Stimulated activated CD4-positive, alpha-beta T cell treated with anti-CD3 and anti-CD28 coated beads, Interleukin-4, amount 100 ng/mL, for 1 hour (primary cell): ENCODE measurements around the gene GABRG3.
"Not testable (repeated sequence)": the region's sequence is repeated elsewhere in the genome, so short reads cannot be mapped to it uniquely, and the experiment has no call there.

ENCODE experiments used
- DNase-seq: peaks from one replicate; pipeline ENCODE4 v3.0.0-alpha.2; 2020

GABRG3 gene

DNA sequence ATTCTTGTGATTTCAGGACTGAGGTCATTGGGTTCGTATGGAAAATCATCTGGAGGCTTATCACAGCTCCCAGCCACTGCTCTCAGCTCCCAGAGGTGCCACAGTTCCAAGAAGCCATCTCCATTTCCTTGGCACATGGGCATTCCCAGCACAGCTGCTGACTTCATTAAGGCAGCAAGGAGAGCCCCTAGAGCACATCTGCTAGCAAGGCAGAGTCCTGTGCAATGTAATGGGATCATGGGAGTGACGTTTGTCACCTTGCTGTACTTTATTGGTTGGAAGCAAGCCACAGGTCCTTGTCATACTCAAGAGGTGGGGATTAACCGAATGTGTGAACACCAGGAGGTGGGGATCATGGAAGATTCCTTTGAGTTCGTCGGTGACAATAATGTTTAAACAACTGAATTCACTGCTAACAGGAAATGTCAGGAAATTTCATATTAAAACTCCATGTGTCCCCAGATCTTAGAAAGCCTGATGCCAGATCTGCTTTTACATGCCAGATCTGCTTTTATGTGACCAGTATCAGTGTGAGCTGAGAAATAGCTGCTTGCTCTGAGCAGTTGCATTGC lies 148.8 kb downstream of the GABRG3 start:
- no peak for DNase-seq

DNA sequence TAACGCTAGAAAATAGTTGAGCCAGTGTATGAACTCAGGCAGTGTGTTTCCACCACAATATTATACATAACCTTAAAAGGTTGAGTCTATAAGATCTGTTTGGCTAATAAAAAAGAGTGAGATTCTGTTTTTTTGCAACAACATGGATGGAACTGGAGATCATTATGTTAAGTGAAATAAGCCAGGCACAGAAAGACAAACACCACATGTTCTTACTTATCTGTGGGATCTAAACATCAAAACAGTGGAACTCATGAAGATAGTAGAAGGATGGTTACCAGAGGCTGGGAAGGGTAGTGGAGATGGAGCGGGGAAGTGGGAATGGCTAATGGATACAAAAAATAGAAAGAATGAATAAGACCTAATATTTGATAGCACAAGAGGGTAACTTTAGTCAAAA lies 150.7 kb downstream of the GABRG3 start:
- no peak for DNase-seq

DNA sequence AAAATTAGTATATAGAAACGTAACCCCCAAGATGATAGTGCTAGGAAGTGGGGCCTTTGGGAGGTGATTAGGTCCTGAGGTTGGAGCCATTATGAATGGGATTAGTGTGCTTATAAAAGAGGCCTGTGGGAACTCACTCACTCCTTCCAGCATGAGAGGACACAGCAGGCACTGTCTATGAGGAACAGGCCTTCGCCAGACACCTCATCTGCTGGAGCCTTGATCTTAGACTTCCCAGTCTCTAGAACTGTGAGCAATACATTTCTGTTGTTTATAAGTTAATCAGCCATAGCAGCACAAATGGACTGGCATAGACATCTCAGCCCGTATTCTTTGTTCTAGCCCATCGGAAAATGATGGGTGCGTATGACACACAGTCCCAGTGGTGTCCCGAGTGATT lies 152.3 kb downstream of the GABRG3 start:
- no peak for DNase-seq

DNA sequence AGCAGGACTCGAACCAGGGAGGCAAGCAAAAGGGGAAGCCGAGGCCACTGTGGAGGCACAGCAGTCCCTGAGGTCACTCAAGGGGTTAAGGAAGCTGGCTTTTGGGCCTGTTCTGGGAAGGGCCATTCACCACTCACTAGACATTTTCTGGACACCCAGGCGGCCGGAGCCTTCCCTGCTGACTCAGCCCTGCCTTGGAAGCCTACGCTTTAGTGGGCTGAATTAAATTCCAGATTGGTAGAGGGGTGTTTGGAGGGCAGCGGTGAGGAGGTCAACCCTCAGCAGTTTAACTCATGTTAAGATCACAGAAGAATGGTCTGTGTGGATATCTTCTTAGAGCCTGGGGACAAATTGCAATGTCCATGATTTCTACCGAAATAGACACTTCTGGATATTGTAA lies 152.8 kb downstream of the GABRG3 start:
- DNase-seq, result no peak

DNA sequence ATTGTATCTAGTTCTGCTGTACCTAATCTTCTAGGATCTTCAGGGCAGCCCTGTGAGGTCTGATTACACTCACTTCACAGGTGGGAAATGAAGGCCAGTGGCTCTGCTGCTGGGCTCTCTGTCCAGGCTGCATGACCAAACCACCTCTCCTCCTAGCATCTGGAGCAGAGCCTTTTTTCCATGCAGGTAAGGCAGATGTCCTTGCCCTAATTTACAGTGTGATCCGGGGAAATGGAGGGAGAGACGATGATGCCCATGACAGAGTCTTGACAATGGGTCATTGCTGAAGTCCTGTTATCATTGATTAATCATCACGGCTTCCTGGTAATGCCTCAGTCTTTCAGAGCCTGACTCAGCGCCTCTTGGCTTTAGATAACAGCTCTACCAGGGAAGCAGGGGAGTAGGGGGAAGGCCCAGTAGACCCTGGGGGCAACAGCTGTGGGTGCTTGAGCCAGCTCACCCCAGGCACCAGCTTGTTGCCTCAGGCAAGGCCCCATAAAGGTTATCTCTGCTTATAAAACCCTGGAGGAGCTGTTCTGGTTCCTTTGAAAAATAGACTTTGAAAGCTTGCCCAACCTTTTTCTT lies 153.4 kb downstream of the GABRG3 start:
- no peak for DNase-seq

DNA sequence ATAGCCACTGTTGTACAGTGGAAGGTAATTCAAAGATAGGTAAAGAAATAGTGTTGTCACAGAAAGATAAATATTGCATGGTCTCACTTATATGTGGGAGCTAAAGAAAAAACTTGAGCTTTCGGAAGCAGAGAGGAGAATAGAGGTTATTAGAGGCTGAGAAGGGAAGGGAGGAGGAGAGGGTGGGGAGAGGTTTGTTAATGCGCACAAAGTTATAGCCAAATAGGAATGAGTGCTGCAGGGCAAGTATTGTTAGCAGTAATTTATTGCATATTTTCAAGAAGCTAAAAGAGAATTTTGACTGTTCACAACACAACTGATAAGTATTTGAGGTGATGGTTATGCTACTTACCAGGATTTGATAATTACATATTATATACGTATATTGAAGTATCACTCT lies 154.2 kb downstream of the GABRG3 start:
- no peak for DNase-seq

DNA sequence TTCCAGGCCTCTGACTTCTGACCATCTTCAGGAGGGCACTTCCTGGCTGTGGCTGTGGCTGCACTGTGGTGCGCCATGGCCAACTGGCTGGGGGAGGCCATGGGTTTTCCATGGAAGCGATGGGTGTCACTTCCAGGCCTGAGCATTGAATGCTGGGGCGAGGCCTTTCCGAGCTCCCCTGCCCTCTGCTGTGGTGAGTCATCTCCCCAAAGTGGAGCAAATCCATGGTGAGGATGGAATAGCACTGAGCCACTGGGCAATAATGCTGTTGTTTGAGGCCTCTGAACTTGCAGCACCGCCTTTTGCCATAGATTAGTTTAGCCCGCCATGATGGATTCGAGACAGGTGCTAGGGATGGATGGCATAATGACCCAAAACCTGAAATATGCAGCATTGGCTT lies 155.5 kb downstream of the GABRG3 start:
- DNase-seq, result no peak

DNA sequence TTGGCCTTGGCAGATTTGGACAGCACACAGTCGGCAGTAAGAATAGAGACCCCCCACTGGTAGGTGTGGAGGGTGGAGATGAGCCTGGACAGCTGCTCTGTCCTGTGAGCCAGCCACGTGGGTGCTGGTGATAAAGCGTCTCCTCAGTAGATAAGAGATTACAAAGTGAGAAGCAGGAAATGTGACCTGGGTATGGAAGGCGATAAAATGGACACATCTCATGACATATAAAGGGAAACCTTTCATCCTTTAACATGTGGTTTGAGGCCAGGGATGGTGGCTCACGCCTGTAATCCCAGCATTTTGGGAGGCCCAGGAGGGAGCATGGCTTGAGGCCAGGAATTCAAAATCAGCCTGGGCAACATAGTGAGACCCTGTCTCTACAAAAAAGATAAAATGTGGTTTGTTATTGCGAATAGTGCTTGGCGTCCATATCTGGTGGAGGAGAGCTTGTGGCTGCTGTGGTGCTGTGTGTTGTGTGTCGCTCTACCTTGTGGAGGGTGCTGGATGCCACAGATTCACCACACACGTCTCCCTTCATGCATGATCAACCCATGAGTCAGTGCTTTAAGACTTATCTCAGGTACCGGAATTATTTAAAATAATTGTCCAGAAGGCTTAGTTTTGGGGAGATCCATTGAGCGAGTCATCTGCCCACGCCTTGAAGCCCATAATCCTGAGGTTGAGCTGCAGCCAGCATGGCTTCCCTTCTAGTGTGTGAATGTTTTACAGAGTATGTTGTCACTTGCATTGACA lies 157.0 kb downstream of the GABRG3 start:
- DNase-seq, result no peak

DNA sequence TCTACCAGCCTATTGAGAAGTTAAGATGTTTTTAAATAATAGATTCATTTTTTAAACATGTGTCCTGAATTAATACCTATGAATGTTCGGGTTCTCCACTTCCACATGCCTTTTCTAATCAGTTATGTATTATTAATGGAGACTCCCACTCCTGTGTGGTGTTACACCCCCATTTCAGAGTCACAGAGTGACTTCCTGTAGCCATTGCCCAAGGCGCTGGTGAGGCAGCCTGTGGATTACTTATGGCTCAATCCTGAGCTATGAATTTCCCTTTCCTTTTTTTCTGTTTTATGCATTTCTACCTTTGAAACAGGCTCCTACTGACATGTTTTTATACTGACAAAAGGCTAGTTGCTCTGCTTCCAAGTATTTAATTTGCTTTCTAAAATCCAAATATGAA lies 162.3 kb downstream of the GABRG3 start:
- DNase-seq, result no peak

DNA sequence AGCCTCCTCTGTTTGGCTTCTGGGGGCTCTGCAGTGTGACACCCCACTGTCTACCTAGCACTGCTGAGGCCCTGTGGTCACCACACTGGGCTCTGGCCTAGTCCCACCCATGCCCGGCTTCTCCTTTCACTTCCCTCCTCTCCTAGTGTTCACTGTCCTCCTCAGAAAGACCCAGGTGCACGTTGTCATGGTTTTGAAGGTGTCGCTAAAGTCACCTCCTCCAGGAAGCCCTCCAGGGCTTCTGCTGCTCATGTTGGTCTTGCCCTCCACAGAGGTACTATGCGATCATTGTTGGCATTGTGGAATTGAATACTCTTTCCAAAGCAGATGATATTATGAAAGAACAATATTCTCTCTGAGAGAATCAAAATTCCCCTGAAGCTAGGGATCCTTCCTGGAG lies 163.5 kb downstream of the GABRG3 start:
- DNase-seq, result no peak

DNA sequence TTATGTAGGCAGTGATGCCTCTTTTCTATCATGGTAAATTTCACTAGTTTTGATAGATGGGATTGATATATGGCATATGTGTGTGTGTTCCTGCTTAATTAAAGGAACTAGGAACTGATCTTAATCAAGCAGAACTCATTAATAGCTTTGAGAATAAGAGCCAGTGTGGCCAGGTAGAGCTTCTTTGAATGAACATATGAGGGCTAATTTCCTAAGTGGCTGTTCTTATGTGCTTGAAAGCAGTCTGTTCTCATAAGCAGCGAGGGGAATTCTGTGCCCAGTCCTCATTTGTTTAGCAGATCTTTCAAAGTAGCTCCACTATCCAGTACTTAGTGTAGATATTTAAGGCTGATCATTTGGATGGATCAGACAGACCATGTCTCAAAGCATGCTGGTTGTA lies 164.2 kb downstream of the GABRG3 start:
- DNase-seq, result no peak

DNA sequence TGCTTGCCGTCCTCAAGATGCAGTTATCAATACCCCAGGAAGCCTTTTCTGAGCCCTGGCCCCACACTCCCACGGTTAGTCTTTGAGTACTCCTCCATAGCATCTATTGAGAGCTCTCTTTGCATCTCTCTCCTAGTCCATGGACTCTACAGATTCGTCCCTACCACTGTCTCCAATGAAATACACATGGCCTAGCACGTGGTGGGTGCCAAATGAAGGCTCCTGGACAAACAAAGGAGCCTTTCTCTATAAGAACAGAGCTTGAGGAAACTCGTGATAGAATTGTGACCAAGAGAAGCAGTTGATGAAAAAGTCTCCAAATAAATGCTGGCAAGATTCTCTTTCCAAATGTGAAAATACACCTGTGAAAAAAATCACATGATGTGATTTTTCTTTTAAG lies 166.1 kb downstream of the GABRG3 start:
- DNase-seq, result no peak

DNA sequence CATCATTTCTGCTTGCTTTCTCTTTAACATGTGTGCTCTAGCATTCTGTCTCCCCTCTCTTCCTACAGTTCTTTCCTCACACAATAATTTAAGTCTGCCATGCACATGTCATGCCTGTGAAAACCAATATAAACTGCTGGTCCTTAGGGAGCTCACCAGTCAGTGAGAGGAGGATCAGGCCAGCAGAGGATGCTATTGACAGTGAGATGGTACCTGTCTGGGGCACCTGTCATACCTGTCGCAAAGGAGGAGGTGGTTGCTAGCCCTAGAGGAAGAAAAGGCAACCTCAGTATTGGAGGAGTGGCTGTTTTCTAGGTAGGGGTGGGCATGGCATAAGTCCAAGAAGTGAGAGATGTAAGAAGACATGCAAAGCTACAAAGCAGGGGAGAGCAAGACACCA lies 194.6 kb downstream of the GABRG3 start:
- DNase-seq, result no peak

DNA sequence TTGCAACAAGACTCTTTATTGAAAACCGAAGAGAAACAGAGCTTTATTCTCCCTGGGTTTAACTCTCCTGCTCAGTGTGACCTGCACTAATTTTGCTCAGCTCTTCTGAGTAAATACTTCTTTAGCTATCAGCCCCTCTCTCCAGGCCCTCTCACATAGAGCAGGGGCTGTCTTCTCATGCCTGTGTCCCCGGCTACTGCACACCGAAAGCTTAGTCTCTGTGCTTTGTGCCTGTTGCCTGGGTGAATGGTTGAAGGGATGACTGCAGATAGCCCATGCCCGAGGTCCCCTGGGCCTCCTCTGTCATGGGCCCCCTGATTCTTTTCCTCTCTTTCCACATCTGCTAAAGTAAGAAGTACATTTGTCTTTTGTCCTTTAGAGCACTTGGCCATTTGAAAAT lies 195.9 kb downstream of the GABRG3 start:
- no peak for DNase-seq

DNA sequence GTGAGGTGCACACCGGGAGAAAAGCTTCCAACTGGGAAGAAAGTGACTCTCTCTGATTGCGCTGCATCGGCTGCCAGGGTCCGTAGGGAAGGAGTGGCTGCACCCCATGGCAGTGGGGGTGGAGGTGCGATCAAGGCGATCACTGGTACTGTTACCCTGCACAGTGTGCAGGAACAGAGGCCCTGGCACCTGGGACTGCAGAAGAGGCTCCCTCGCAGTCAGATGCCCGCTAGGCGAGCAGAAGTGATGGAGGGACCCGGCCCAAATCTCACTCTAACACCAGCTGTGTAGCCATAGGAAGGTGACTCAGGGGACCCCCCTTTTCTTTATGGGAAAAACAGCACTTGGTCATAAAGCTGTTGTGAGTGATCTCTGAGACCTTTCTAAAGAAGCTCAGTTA lies 196.8 kb downstream of the GABRG3 start:
- DNase-seq, result no peak

DNA sequence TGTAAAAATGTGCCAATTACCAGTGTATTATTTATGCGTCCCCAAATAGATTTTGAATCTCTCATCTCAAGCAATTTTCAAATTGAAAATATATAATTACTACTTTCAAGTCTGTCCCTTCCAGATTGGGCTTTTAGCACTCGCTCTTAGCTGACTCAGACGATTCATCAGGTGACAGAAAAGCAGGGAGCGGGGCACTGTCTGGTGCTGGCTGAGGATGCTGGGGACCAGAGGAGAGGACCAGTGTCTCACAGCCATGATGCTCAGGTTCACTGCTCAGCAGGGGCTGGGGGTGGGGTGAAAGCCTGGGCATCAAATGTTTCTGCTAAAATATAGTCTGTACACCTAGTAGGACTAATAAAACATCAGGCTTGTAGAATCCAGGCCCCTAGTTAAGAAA lies 199.9 kb downstream of the GABRG3 start:
- no peak for DNase-seq

DNA sequence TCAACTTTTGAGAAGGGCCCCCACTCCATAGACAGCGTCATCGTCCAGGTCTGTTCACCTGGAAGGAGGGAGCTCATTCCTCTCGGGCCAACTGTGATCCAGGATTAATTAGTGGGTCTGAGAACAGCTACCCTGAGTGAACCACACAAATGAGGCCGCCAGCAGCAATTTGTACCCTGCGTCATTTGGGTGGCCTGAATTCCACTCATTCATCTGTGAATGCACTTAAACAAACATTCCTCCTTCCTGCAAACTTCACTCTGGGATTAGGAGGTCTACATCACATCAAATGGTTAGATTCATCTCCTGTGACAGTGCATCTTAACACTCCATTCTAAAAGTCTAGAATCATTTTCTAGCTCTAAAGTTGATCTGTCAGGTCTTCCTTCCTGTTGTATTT lies 201.8 kb downstream of the GABRG3 start:
- DNase-seq, result no peak

DNA sequence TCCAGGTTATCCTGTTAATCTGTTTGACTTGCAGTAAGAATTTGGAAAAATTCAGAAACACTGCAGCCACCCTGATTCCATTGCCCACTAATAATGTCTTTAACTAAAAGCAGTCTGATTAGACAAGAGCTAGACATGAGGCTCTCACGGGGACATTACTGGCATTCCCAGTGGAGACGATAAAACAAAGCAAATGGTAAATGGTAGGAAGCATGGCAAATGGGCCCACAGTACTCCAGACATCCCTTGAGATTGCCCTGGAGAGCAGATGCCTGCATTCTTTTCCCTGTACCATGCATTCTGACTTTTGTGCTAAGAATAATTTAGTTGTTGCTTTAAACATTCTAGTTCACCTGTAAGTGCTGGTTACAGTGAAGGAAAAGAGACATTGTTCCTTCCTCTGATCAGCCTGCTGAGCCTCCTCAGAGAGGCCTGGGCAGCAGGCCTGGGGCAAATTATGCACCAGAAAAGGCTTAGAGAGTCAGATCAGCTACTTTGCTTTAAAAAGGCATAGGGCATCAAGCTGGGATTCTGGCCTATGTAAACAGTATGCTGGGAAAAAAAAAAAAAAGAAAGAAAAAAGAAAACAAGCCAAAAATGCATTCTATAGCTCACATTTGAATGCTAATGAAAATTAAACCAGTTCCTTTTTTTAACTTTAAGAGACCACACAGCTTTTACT lies 204.6 kb downstream of the GABRG3 start:
- DNase-seq, result no peak

DNA sequence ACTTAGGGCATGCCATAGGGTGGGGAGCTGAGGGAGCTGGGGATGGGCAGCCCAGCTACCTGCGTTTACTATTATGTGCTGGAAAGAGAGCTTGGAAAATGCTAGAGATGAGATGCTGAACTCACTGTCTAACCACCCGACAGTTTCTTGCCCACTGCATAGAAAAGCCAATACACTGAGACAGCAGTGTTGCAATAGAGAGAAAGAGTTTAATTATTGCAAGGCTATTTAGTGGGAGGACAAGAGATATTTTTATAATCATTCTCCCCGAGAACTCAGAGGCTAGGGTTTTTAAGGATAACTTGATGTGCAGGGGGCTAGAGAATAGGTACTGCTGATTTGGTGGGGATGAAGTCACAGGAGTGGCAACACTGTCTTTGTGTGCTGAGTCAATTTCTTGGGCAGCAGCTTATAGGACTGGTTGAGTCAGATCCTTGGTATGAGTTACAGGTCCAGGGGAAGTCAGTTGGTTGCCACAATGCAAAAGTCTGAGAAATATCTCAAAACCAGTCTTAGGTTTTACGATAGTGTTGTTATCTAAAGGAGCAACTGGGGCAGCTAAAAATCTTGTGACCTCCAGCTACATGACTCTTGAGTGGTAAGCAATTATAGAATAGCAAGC lies 205.9 kb downstream of the GABRG3 start:
- DNase-seq, result no peak

DNA sequence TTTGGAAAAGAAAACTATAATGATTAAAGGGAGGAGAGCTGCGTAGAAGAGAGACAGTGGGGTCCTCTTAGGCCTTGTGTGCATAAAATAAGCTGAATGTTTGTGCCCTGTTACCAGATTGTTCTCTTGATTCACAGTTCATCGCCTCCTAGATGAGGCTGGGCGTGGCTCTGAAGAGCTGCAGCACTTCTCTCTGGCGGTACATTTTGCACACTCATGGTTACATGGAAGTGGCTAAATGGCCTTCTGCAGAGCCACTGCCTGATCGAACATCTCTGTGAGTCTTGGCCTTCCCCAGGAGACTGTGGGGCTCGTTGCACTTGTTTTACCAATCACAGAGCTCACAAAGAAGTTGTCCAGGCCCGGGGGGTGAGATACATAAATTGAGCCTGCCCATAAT lies 208.8 kb downstream of the GABRG3 start:
- DNase-seq, result no peak

DNA sequence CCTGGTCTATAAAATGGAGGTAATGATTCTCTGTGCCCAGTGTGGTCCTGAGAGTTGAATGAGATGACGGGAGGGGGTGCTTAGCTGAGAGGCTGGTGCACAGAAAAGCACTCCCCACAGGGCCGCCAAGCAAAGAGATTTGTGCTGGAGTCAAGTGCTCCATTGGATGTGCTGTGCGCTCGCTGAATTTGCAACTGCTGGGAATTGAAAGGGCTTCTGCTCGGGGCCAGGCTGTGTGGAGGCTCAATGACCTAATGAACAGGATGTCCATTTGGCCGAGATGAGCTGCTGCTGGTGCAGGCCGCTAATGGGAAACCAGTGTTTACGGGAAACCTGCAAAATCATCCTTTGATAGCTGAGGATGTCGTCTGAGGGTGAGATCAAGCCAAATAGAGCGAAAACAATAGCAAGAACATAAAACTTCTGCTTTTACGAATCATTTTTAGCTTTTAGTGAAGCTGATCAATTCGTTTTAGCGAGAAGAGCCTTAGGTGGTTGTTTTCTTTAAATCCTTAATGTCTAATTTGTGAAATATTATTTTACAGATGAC lies 211.7 kb downstream of the GABRG3 start:
- no peak for DNase-seq

DNA sequence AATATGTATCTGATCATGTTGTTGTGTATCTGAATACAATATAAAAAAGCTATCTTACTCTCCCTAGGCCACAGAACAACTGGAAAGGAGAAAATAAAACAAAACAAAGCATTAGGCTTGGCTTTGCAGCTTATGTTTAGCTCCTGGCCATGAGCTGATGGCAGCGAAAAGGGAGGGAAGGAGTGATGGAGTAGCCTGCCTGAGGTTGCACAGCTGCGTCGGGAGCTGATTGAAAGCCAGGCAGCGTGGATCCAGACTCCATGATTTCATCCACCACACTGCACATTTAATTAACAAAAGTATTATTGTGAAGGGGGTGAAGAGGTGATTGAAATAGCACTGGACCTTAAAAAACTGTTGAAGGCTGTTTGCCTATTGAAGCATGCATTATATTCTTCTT lies 212.2 kb downstream of the GABRG3 start:
- no peak for DNase-seq

DNA sequence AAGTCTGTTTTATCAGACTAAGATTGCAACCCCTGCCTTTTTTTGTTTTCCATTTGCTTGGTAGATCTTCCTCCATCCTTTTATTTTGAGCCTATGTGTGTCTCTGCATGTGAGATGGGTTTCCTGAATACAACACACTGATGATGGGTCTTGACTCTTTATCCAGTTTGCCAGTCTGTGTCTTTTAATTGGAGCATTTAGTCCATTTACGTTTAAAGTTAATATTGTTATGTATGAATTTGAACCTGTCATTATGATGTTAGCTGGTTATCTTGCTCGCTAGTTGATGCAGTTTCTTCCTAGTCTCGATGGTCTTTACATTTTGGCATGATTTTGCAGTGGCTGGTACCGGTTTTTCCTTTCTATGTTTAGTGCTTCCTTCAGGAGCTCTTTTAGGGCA lies 220.5 kb downstream of the GABRG3 start:
- DNase-seq, result not testable (repeated sequence)
